ENCODE data around the gene PPT2. TPM values are rescaled to one million over a fixed set of nuclear protein-coding genes. Genes with fewer than 3 reads are reported as not detected.

Gene PPT2
- total RNA-seq, 2 experiments from 2014 or later = 15.4 to 17.1 TPM

GRCh38 chr6:32154514-32155161, 697 bp downstream of the PPT2 start:
- ChIA-PET CTCF (interaction anchor here (0.7 to 1.3 kb wide), 11 partner anchors 14 to 183 kb away, joined by 3 to 5 read pairs (median 3); partner anchors contain the start of gene DXO), POLR2A (interaction anchor here (0.9 to 1.1 kb wide), 2 partner anchors 10 to 38 kb away, joined by 3 to 5 read pairs; partner anchors contain the start of genes EGFL8 and GPSM3)
- Mint-ChIP-seq H3K27me3 (ENCODE audit: low read depth) (peaks cover 15% of the 10 kb centered on the region), H3K4me3 (peak overlapping the region; percentile 94), H3K27ac (peak overlapping the region; percentile 89), H3K9me3 (ENCODE audit: insufficient read depth) (no peaks in the 10 kb centered on the region), H3K36me3 (ENCODE audit: low read depth) (peaks cover 11% of the 10 kb centered on the region), H3K4me1 (ENCODE audit: low read depth) (peaks cover 44% of the 10 kb centered on the region)
- DNase-seq (peak; percentile 81), ATAC-seq (peak; percentile 84)

- Mint-ChIP-seq H3K4me3 (no peak overlapping the region), H3K27me3 (ENCODE audit: low read depth) (no peaks in the 10 kb centered on the region), H3K36me3 (ENCODE audit: low read depth) (peaks cover 11% of the 10 kb centered on the region), H3K27ac (no peak overlapping the region), H3K4me1 (ENCODE audit: low read depth) (peaks cover 32% of the 10 kb centered on the region), H3K9me3 (ENCODE audit: insufficient read depth) (no peaks in the 10 kb centered on the region)
- no peak for ATAC-seq
- ChIA-PET CTCF (no interaction called here), POLR2A (interaction anchor here (0.6 kb wide), 1 partner anchor 40 kb away, joined by 3 read pairs; no protein-coding TSS in a partner anchor)
- no peak for DNase-seq
Observed at GRCh38 chr6:32156891-32157290, 3.0 kb downstream of the PPT2 start.

GRCh38 chr6:32158052-32158451, 4.1 kb downstream of the PPT2 start:
- CTCF ChIA-PET = interaction anchor here (0.7 to 0.8 kb wide), 2 partner anchors 10 to 37 kb away, joined by 3 to 4 read pairs; no protein-coding TSS in a partner anchor
- DNase-seq = no peak
- H3K9me3 Mint-ChIP-seq (ENCODE audit: insufficient read depth) = no peaks in the 10 kb centered on the region
- H3K27ac Mint-ChIP-seq = no peak overlapping the region
- H3K4me1 Mint-ChIP-seq (ENCODE audit: low read depth) = peaks cover 22% of the 10 kb centered on the region
- POLR2A ChIA-PET = no interaction called here
- peaks cover 11% of the 10 kb centered on the region for H3K36me3 Mint-ChIP-seq (ENCODE audit: low read depth)
- no peaks in the 10 kb centered on the region for H3K27me3 Mint-ChIP-seq (ENCODE audit: low read depth)
- ATAC-seq = no peak
- no peak overlapping the region for H3K4me3 Mint-ChIP-seq

GRCh38 chr6:32163559-32164258, 9.8 kb downstream of the PPT2 start:
- Mint-ChIP-seq H3K27me3 (ENCODE audit: low read depth) (no peaks in the 10 kb centered on the region), H3K27ac (no peak overlapping the region), H3K4me1 (ENCODE audit: low read depth) (no peaks in the 10 kb centered on the region), H3K9me3 (ENCODE audit: insufficient read depth) (no peaks in the 10 kb centered on the region), H3K36me3 (ENCODE audit: low read depth) (peaks cover 20% of the 10 kb centered on the region), H3K4me3 (no peak overlapping the region)
- DNase-seq = no peak
- ChIA-PET CTCF (interaction anchor here (1.4 kb wide), 1 partner anchor 45 kb away, joined by 5 read pairs; no protein-coding TSS in a partner anchor), POLR2A (interaction anchor here (0.5 to 1.2 kb wide), 3 partner anchors 9 to 808 kb away, joined by 3 to 5 read pairs (median 3); no protein-coding TSS in a partner anchor)
- no peak for ATAC-seq

- DNase-seq = no peak
- Mint-ChIP-seq H3K4me1 (ENCODE audit: low read depth) (no peaks in the 10 kb centered on the region), H3K4me3 (no peak within 1 kb of the TSS), H3K27ac (no peak within 1 kb of the TSS), H3K27me3 (ENCODE audit: low read depth) (no peaks in the 10 kb centered on the region), H3K36me3 (ENCODE audit: low read depth) (peaks cover 23% of the 10 kb centered on the region), H3K9me3 (ENCODE audit: insufficient read depth) (no peaks in the 10 kb centered on the region)
- no peak for ATAC-seq
- ChIA-PET CTCF (interaction anchor here (1.4 kb wide), 1 partner anchor 46 kb away, joined by 5 read pairs; no protein-coding TSS in a partner anchor), POLR2A (interaction anchor here (0.5 to 1.2 kb wide), 4 partner anchors 10 to 808 kb away, joined by 3 to 5 read pairs (median 3); no protein-coding TSS in a partner anchor)
Observed at GRCh38 chr6:32164295-32164694, 10.4 kb downstream of the PPT2 start, which contains the start of gene EGFL8. TSS of gene EGFL8 (plus strand) at chr6:32164595. CDS start at chr6:32166166, 1,571 bp downstream.

- DNase-seq (no peak), ATAC-seq (no peak)
- CTCF ChIA-PET = no interaction called here
- H3K36me3 Mint-ChIP-seq (ENCODE audit: low read depth) = peaks cover 40% of the 10 kb centered on the region
- H3K4me3 Mint-ChIP-seq = no peak overlapping the region
- H3K4me1 Mint-ChIP-seq (ENCODE audit: low read depth) = no peaks in the 10 kb centered on the region
- POLR2A ChIA-PET = interaction anchor here (1.7 kb wide), 1 partner anchor 10 kb away, joined by 6 read pairs; the partner anchor contains the start of gene AGPAT1
- no peaks in the 10 kb centered on the region for H3K27me3 Mint-ChIP-seq (ENCODE audit: low read depth)
- no peak overlapping the region for H3K27ac Mint-ChIP-seq
- no peaks in the 10 kb centered on the region for H3K9me3 Mint-ChIP-seq (ENCODE audit: insufficient read depth)
Observed at GRCh38 chr6:32166411-32167061, 12.6 kb downstream of the PPT2 start.

GRCh38 chr6:32167154-32167760, 13.3 kb downstream of the PPT2 start:
- no peak for DNase-seq
- ChIA-PET CTCF (no interaction called here), POLR2A (interaction anchor here (0.7 kb wide), 1 partner anchor 1566 kb away, joined by 4 read pairs; no protein-coding TSS in a partner anchor)
- Mint-ChIP-seq H3K4me3 (no peak overlapping the region), H3K9me3 (ENCODE audit: insufficient read depth) (no peaks in the 10 kb centered on the region), H3K27me3 (ENCODE audit: low read depth) (no peaks in the 10 kb centered on the region), H3K4me1 (ENCODE audit: low read depth) (no peaks in the 10 kb centered on the region), H3K27ac (peak overlapping the region; percentile 5), H3K36me3 (ENCODE audit: low read depth) (peaks cover 40% of the 10 kb centered on the region)
- no peak for ATAC-seq

GRCh38 chr6:32167761-32168262, 13.9 kb downstream of the PPT2 start:
- no peak overlapping the region for H3K4me3 Mint-ChIP-seq
- H3K9me3 Mint-ChIP-seq (ENCODE audit: insufficient read depth) = no peaks in the 10 kb centered on the region
- no peak for ATAC-seq
- H3K4me1 Mint-ChIP-seq (ENCODE audit: low read depth) = peaks cover 4% of the 10 kb centered on the region
- DNase-seq = no peak
- H3K27ac Mint-ChIP-seq = peak overlapping the region; percentile 5
- H3K36me3 Mint-ChIP-seq (ENCODE audit: low read depth) = peaks cover 40% of the 10 kb centered on the region
- ChIA-PET CTCF (no interaction called here), POLR2A (interaction anchor here (0.6 to 0.7 kb wide), 2 partner anchors 8 to 1567 kb away, joined by 3 to 4 read pairs; no protein-coding TSS in a partner anchor)
- no peaks in the 10 kb centered on the region for H3K27me3 Mint-ChIP-seq (ENCODE audit: low read depth)

GRCh38 chr6:32168350-32168749, 14.4 kb downstream of the PPT2 start:
- Mint-ChIP-seq H3K4me3 (no peak overlapping the region), H3K36me3 (ENCODE audit: low read depth) (peaks cover 40% of the 10 kb centered on the region), H3K27ac (no peak overlapping the region), H3K4me1 (ENCODE audit: low read depth) (peaks cover 10% of the 10 kb centered on the region), H3K27me3 (ENCODE audit: low read depth) (no peaks in the 10 kb centered on the region), H3K9me3 (ENCODE audit: insufficient read depth) (no peaks in the 10 kb centered on the region)
- no peak for DNase-seq
- no peak for ATAC-seq
- CTCF ChIA-PET = interaction anchor here (1.2 kb wide), 1 partner anchor 16 kb away, joined by 3 read pairs; the partner anchor contains the start of gene PRRT1
- POLR2A ChIA-PET = interaction anchor here (0.6 kb wide), 1 partner anchor 8 kb away, joined by 3 read pairs; no protein-coding TSS in a partner anchor

- Mint-ChIP-seq H3K4me3 (no peak overlapping the region), H3K4me1 (ENCODE audit: low read depth) (peaks cover 16% of the 10 kb centered on the region), H3K27me3 (ENCODE audit: low read depth) (no peaks in the 10 kb centered on the region), H3K27ac (no peak overlapping the region), H3K36me3 (ENCODE audit: low read depth) (peaks cover 40% of the 10 kb centered on the region), H3K9me3 (ENCODE audit: insufficient read depth) (no peaks in the 10 kb centered on the region)
- CTCF ChIA-PET = interaction anchor here (1.2 kb wide), 1 partner anchor 17 kb away, joined by 3 read pairs; the partner anchor contains the start of gene PRRT1
- no peak for DNase-seq
- no peak for ATAC-seq
- POLR2A ChIA-PET = no interaction called here
Observed at GRCh38 chr6:32168807-32169591, 15.1 kb downstream of the PPT2 start.
